HepG2 (cell line): ENCODE data around the gene SLC1A4. TPM values are rescaled to one million over a fixed set of nuclear protein-coding genes. Genes with fewer than 3 reads are reported as not detected.

Experiments
- AGO2 ChIP-seq: fragments of 200-400 bp; formaldehyde crosslinking; optimal IDR thresholded peaks from 2 replicates; pipeline ENCODE3; 2017; ENCODE audit warnings: mild to moderate bottlenecking, low read depth, low read length, moderate library complexity
- ESRRA ChIP-seq: sonication (generic); formaldehyde crosslinking; IDR thresholded peaks from 2 replicates; pipeline ENCODE4 v1.5.1; 2020; ENCODE audit warnings: mild to moderate bottlenecking, low read depth, missing genetic modification reagents
- KLF6 ChIP-seq: IDR thresholded peaks from 2 replicates; pipeline ENCODE4 v1.8.0; 2016; ENCODE audit warnings: missing biosample characterization, missing genetic modification reagents
- ONECUT2 ChIP-seq: sonication (generic); formaldehyde crosslinking; IDR thresholded peaks from 2 replicates; pipeline ENCODE4 v1.4.0; 2020; ENCODE audit warnings: missing genetic modification reagents
- ZNF12 ChIP-seq: sonication (generic); formaldehyde crosslinking; IDR thresholded peaks from 2 replicates; pipeline ENCODE4 v1.5.0; 2020; ENCODE audit warnings: missing genetic modification reagents
- ZNF160 ChIP-seq: sonication (generic); formaldehyde crosslinking; IDR thresholded peaks from 2 replicates; pipeline ENCODE4 v1.8.0; 2022; ENCODE audit warnings: mild to moderate bottlenecking, inconsistent platforms, missing genetic modification reagents
- ZNF367 ChIP-seq: sonication (generic); formaldehyde crosslinking; IDR thresholded peaks from 2 replicates; pipeline ENCODE4 v1.4.0; 2020; ENCODE audit warnings: missing genetic modification reagents, borderline replicate concordance
- ZNF557 ChIP-seq: sonication (generic); formaldehyde crosslinking; IDR thresholded peaks from 2 replicates; pipeline ENCODE4 v1.4.0; 2020; ENCODE audit warnings: missing genetic modification reagents
- ZNF891 ChIP-seq: sonication (generic); formaldehyde crosslinking; IDR thresholded peaks from 2 replicates; pipeline ENCODE4 v1.5.0; 2020; ENCODE audit warnings: mild to moderate bottlenecking, missing genetic modification reagents
- ZSCAN25 ChIP-seq: sonication (generic); formaldehyde crosslinking; IDR thresholded peaks from 2 replicates; pipeline ENCODE4 v1.8.0; 2022; ENCODE audit warnings: mild to moderate bottlenecking, missing genetic modification reagents
- polyA plus RNA-seq, 8 experiments: library from polyadenylated mRNA; depleted of rRNA in 3 of 8; stranded (reverse) in 7 of 8; unstranded in 1 of 8; fragments of >200 nt; fragmentation: Illumina TruSeq in 4 of 8; extraction: Trizol in 4 of 8; gene quantifications; 2 replicates each; pipeline versions ENCODE4 v1.2.1 to v1.2.3, GENCODE V29; 2011 to 2016; ENCODE audit warnings: low read depth in 4 of 8, missing spikeins in 1 of 8, mixed read lengths in 1 of 8; ENCODE audit not compliant: insufficient read depth in 1 of 8
- total RNA-seq, 5 experiments: library from RNA; depleted of rRNA; stranded (reverse); fragments of >200 nt; fragmentation: Illumina TruSeq; extraction: Trizol; gene quantifications; 2 replicates each; pipeline ENCODE4 v1.2.3, GENCODE V29; 2016; ENCODE audit warnings: low read depth in 1 of 5
- TF ChIP-seq, protein P1 (sequence below), 2 experiments: fragments of 450-650 bp in 1 of 2; sonication (generic) in 1 of 2; formaldehyde crosslinking in 1 of 2; IDR thresholded peaks; 2 replicates each; pipeline versions ENCODE4 v1.6.1 to v1.8.0; 2016 to 2022; ENCODE audit warnings: antibody characterized with exemption in 1 of 2, mild to moderate bottlenecking in 1 of 2, missing genetic modification reagents in 1 of 2
- TF ChIP-seq, protein P2 (sequence below): sonication (generic); formaldehyde crosslinking; IDR thresholded peaks from 2 replicates; pipeline ENCODE4 v1.5.0; 2020; ENCODE audit warnings: mild to moderate bottlenecking, missing genetic modification reagents
- TF ChIP-seq, protein P3 (sequence below): sonication (generic); formaldehyde crosslinking; IDR thresholded peaks from 2 replicates; pipeline ENCODE4; 2020; ENCODE audit warnings: missing genetic modification reagents, mild to moderate bottlenecking, borderline replicate concordance

The SLC1A4 gene
- total and polyA plus RNA-seq, 2 of the 13 experiments (the other 11 are each of a cell fraction or from before 2014, with no cell fraction given) = 21.0 to 39.6 TPM

DNA sequence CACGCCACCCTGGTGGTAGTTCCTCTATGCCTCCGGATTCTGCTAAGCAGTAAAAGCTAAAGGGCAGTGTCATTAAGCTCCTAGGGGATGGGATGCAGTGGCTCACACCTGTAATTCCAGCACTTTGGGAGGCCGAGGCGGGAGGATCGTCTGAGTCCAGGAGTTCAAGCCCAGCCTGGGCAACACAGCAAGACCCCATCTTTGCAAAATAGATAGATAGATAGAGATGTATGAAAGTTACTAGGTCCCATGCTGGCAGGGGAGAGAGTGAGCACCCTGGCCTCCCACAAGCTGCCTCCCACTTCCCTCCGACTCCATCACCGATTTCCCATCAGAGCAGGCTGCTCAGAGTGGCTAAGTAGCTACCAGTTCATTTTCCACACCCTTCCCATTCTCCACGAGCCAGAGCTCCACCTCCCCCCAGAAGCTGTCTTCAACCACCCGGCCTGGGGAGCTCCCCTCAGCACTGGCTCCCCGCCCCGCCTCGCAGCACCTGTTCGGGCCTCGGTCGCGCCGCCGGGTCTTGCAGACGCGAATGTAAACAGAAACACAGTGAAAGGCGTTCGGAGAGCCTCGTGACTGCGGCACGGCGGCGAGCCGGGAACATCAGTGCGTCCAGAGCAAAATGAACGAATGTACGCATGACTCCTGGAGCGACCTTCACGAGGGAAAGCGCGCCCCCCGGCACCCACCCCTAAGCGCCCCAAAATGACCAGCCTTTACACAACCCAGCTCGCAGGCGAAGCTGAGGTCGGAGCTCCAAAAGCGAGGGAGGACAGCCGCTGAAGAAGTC lies 66.4 kb downstream of the SLC1A4 start (continued):
- TF ChIP-seq, protein P1, sequence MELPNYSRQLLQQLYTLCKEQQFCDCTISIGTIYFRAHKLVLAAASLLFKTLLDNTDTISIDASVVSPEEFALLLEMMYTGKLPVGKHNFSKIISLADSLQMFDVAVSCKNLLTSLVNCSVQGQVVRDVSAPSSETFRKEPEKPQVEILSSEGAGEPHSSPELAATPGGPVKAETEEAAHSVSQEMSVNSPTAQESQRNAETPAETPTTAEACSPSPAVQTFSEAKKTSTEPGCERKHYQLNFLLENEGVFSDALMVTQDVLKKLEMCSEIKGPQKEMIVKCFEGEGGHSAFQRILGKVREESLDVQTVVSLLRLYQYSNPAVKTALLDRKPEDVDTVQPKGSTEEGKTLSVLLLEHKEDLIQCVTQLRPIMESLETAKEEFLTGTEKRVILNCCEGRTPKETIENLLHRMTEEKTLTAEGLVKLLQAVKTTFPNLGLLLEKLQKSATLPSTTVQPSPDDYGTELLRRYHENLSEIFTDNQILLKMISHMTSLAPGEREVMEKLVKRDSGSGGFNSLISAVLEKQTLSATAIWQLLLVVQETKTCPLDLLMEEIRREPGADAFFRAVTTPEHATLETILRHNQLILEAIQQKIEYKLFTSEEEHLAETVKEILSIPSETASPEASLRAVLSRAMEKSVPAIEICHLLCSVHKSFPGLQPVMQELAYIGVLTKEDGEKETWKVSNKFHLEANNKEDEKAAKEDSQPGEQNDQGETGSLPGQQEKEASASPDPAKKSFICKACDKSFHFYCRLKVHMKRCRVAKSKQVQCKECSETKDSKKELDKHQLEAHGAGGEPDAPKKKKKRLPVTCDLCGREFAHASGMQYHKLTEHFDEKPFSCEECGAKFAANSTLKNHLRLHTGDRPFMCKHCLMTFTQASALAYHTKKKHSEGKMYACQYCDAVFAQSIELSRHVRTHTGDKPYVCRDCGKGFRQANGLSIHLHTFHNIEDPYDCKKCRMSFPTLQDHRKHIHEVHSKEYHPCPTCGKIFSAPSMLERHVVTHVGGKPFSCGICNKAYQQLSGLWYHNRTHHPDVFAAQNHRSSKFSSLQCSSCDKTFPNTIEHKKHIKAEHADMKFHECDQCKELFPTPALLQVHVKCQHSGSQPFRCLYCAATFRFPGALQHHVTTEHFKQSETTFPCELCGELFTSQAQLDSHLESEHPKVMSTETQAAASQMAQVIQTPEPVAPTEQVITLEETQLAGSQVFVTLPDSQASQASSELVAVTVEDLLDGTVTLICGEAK (IDR thresholded peaks at IDR 0.05) = no peak
- TF ChIP-seq, protein P1 (CRISPR knock-in tag; IDR thresholded peaks at IDR 0.05) = 0 out of 2 replicates have a peak, but pooled peaks have one; percentile 19
- TF ChIP-seq ZNF160 (CRISPR knock-in tag) = peak; percentile 13; the same call in 1 of the 2 replicates
- TF ChIP-seq, protein P2, sequence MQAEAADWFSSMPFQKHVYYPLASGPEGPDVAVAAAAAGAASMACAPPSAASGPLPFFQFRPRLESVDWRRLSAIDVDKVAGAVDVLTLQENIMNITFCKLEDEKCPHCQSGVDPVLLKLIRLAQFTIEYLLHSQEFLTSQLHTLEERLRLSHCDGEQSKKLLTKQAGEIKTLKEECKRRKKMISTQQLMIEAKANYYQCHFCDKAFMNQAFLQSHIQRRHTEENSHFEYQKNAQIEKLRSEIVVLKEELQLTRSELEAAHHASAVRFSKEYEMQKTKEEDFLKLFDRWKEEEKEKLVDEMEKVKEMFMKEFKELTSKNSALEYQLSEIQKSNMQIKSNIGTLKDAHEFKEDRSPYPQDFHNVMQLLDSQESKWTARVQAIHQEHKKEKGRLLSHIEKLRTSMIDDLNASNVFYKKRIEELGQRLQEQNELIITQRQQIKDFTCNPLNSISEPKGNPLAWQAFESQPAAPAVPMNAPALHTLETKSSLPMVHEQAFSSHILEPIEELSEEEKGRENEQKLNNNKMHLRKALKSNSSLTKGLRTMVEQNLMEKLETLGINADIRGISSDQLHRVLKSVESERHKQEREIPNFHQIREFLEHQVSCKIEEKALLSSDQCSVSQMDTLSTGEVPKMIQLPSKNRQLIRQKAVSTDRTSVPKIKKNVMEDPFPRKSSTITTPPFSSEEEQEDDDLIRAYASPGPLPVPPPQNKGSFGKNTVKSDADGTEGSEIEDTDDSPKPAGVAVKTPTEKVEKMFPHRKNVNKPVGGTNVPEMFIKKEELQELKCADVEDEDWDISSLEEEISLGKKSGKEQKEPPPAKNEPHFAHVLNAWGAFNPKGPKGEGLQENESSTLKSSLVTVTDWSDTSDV (CRISPR knock-in tag) = peak; percentile 88; the same call in 1 of the 2 replicates
- TF ChIP-seq ZSCAN25 (CRISPR knock-in tag) = 0 out of 2 replicates have a peak, but pooled peaks have one; percentile 41
- peak; percentile 20; the same call in 1 of the 2 replicates for TF ChIP-seq ZNF12 (CRISPR knock-in tag)
- TF ChIP-seq ZNF367 = 0 out of 2 replicates have a peak, but pooled peaks have one; percentile 57
- TF ChIP-seq, protein P3, sequence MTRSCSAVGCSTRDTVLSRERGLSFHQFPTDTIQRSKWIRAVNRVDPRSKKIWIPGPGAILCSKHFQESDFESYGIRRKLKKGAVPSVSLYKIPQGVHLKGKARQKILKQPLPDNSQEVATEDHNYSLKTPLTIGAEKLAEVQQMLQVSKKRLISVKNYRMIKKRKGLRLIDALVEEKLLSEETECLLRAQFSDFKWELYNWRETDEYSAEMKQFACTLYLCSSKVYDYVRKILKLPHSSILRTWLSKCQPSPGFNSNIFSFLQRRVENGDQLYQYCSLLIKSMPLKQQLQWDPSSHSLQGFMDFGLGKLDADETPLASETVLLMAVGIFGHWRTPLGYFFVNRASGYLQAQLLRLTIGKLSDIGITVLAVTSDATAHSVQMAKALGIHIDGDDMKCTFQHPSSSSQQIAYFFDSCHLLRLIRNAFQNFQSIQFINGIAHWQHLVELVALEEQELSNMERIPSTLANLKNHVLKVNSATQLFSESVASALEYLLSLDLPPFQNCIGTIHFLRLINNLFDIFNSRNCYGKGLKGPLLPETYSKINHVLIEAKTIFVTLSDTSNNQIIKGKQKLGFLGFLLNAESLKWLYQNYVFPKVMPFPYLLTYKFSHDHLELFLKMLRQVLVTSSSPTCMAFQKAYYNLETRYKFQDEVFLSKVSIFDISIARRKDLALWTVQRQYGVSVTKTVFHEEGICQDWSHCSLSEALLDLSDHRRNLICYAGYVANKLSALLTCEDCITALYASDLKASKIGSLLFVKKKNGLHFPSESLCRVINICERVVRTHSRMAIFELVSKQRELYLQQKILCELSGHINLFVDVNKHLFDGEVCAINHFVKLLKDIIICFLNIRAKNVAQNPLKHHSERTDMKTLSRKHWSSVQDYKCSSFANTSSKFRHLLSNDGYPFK (CRISPR knock-in tag) = peak; percentile 71; the same call in 1 of the 2 replicates
- TF ChIP-seq ONECUT2 = no peak
- TF ChIP-seq ZNF557 (CRISPR knock-in tag) = 0 out of 2 replicates have a peak, but pooled peaks have one; percentile 51
- no peak; the same call in 1 of the 2 replicates for TF ChIP-seq ESRRA
- TF ChIP-seq KLF6 (CRISPR knock-in tag) = peak; percentile 61; the same call in 1 of the 2 replicates
- TF ChIP-seq AGO2 = peak; percentile 11
- TF ChIP-seq ZNF891 = peak; percentile 76; the same call in 1 of the 2 replicates
